IPS-NIHi7 (cell line): ENCODE data around the gene PPP4C.
A peak's percentile ranks its signal among the peaks of the same experiment; 100 is the strongest.
"Not testable (repeated sequence)": the region's sequence is repeated elsewhere in the genome, so short reads cannot be mapped to it uniquely, and the experiment has no call there.

Experiments
- DNase-seq: peaks from one replicate; pipeline ENCODE4 v3.0.0; 2012; ENCODE audit warnings: mixed read lengths; ENCODE audit errors: extremely low spot score

Gene PPP4C

GRCh38 chr16:30096862-30097563 is 21.2 kb downstream of the PPP4C start:
- peak; percentile 42 for DNase-seq

- DNase-seq, result no peak
Measured at GRCh38 chr16:30104090-30104489, 28.3 kb downstream of the PPP4C start.

GRCh38 chr16:30104492-30104891 is 28.7 kb downstream of the PPP4C start:
- DNase-seq, result no peak

GRCh38 chr16:30108059-30108850 is 32.5 kb downstream of the PPP4C start:
- no peak for DNase-seq

GRCh38 chr16:30110661-30111060 is 34.9 kb downstream of the PPP4C start:
- no peak for DNase-seq

GRCh38 chr16:30112197-30113030 is 36.6 kb downstream of the PPP4C start:
- DNase-seq, result peak; percentile 87

- DNase-seq, result no peak
Measured at GRCh38 chr16:30113031-30113710, 37.4 kb downstream of the PPP4C start, which contains the start of gene GDPD3. TSS of gene GDPD3 (minus strand) at chr16:30113537. CDS start at chr16:30113478, 59 bp downstream.

GRCh38 chr16:30113711-30114333 is 38.0 kb downstream of the PPP4C start:
- no peak for DNase-seq

GRCh38 chr16:30114411-30114810 is 38.6 kb downstream of the PPP4C start:
- DNase-seq, result no peak

- not testable (repeated sequence) for DNase-seq
Measured at GRCh38 chr16:30114833-30115232, 39.0 kb downstream of the PPP4C start.

GRCh38 chr16:30115238-30115637 is 39.4 kb downstream of the PPP4C start:
- DNase-seq, result no peak

GRCh38 chr16:30116291-30117207 is 40.8 kb downstream of the PPP4C start:
- no peak for DNase-seq

- no peak for DNase-seq
Measured at GRCh38 chr16:30117768-30118167, 42.0 kb downstream of the PPP4C start.

- no peak for DNase-seq
Measured at GRCh38 chr16:30119428-30119827, 43.6 kb downstream of the PPP4C start.

- no peak for DNase-seq
Measured at GRCh38 chr16:30120340-30121105, 44.7 kb downstream of the PPP4C start.

GRCh38 chr16:30121741-30122571 is 46.2 kb downstream of the PPP4C start:
- DNase-seq, result no peak

GRCh38 chr16:30122604-30123160 is 46.9 kb downstream of the PPP4C start:
- peak; percentile 68 for DNase-seq

GRCh38 chr16:30124985-30125379 is 49.2 kb downstream of the PPP4C start:
- DNase-seq, result no peak
